GM12878 (cell line): ENCODE data around the gene TDRD12. TPM values are rescaled to one million over a fixed set of nuclear protein-coding genes. Genes with fewer than 3 reads are reported as not detected.

Experiments used
- ATAC-seq: fragments of 200-7000 bp; cut with Tn5 transposase; 3 replicates; pipeline ENCODE4 v1.9.1; 2020; ENCODE audit warnings: mild to moderate bottlenecking, moderate library complexity
- BruUV-seq: library from RNA; stranded (reverse); fragments of 400-500 nt; replicated peaks from 2 replicates; lab custom pipeline; 2021; lab: Mats Ljungman, UMichigan
- CTCF ChIA-PET: fragments of 300-600 bp; sonication (Branson Sonifier 250); formaldehyde crosslinking; extraction: SDS; loops from one replicate; lab custom pipeline; 2021; ENCODE audit warnings: inconsistent platforms; lab: Yijun Ruan, JAX
- POLR2A ChIA-PET: fragments of 350-600 bp; formaldehyde crosslinking; extraction: SDS; loops from one replicate; lab custom pipeline; 2021; ENCODE audit warnings: inconsistent platforms; lab: Charles Lee
- RAD21 ChIA-PET: fragments of 300-600 bp; sonication (Branson Sonifier 250); formaldehyde crosslinking; loops from one replicate; lab custom pipeline; 2023; ENCODE audit warnings: antibody characterized with exemption; ENCODE audit not compliant: unreplicated experiment; lab: Charles Lee
- SMC1A ChIA-PET: fragments of 300-600 bp; sonication (Branson Sonifier 250); formaldehyde crosslinking; loops from one replicate; lab custom pipeline; 2023; ENCODE audit not compliant: unreplicated experiment, uncharacterized antibody; lab: Charles Lee
- DNase-seq: peaks from one replicate; pipeline ENCODE4 v3.0.0-alpha.2; 2011; ENCODE audit warnings: low read depth, low spot score
- FAIRE-seq: peaks from 3 replicates; lab custom pipeline; 2011; peaks lifted over from hg19 to GRCh38; lab: Jason Lieb, UNC
- H2AFZ ChIP-seq: 2 replicates; pipeline ENCODE4 v1.6.0; 2011; ENCODE audit warnings: low read depth, low read length, control low read depth; ENCODE audit not compliant: control insufficient read depth
- H3K27ac ChIP-seq: 2 replicates; pipeline ENCODE4 v1.5.1; 2011; ENCODE audit warnings: control low read depth; ENCODE audit not compliant: control insufficient read depth, insufficient read depth
- H3K27me3 ChIP-seq, 2 experiments: replicated peaks in 1 of 2; 2 replicates each; pipeline versions ENCODE4 v1.6.0 to v1.6.1; 2011; ENCODE audit warnings: low read length in 1 of 2; ENCODE audit not compliant: control insufficient read depth in 2 of 2, insufficient read depth in 2 of 2
- H3K36me3 ChIP-seq, 2 experiments: 2 replicates each; pipeline ENCODE4 v1.5.1; 2011; ENCODE audit warnings: low read length in 1 of 2; ENCODE audit not compliant: control insufficient read depth in 2 of 2, insufficient read depth in 2 of 2
- H3K4me1 ChIP-seq: 2 replicates; pipeline ENCODE4 v1.6.1; 2011; ENCODE audit warnings: mild to moderate bottlenecking, low read length, moderate library complexity, mixed read lengths; ENCODE audit not compliant: control insufficient read depth, insufficient read depth
- H3K4me2 ChIP-seq: 2 replicates; pipeline ENCODE4 v1.6.0; 2011; ENCODE audit warnings: control low read depth; ENCODE audit not compliant: control insufficient read depth, insufficient read depth
- H3K4me3 ChIP-seq: fragments of 200-600 bp; sonication (generic); 2 replicates; pipeline ENCODE4 v1.5.1; 2016
- H3K79me2 ChIP-seq: 2 replicates; pipeline ENCODE4 v1.6.0; 2011; ENCODE audit warnings: low read length; ENCODE audit not compliant: control insufficient read depth, insufficient read depth
- H3K9ac ChIP-seq: 2 replicates; pipeline ENCODE4 v1.8.0; 2011; ENCODE audit warnings: low read length, control low read depth, mixed read lengths; ENCODE audit not compliant: control insufficient read depth, insufficient read depth
- H3K9me3 ChIP-seq: replicated peaks from 3 replicates; pipeline ENCODE4 v1.5.1; 2011; ENCODE audit warnings: mild to moderate bottlenecking, low read length; ENCODE audit not compliant: control insufficient read depth, insufficient read depth
- H4K20me1 ChIP-seq: 2 replicates; pipeline ENCODE4 v1.6.0; 2011; ENCODE audit not compliant: control insufficient read depth, insufficient read depth
- BCL3 ChIP-seq: IDR thresholded peaks from 2 replicates; pipeline ENCODE4 v1.6.1; 2011; ENCODE audit warnings: borderline replicate concordance, low read depth, mild to moderate bottlenecking, moderate library complexity, low read length; ENCODE audit not compliant: insufficient read depth, poor library complexity, severe bottlenecking
- BHLHE40 ChIP-seq, 2 experiments: fragments of 450-650 bp in 1 of 2; IDR thresholded peaks; 2 replicates each; pipeline ENCODE4 v1.6.1; 2011 to 2017; ENCODE audit warnings: low read depth in 2 of 2, borderline replicate concordance in 1 of 2, improper control_type of control experiment in 1 of 2, low read length in 1 of 2, mild to moderate bottlenecking in 1 of 2
- CHD1 ChIP-seq: IDR thresholded peaks from 2 replicates; pipeline ENCODE4 v1.6.1; 2012; ENCODE audit warnings: low read depth, low read length, improper control_type of control experiment
- ESRRA ChIP-seq: IDR thresholded peaks from 2 replicates; pipeline ENCODE4 v1.6.1; 2012; ENCODE audit warnings: mild to moderate bottlenecking, low read length, improper control_type of control experiment
- ETV6 ChIP-seq, 2 experiments: fragments of 450-650 bp in 1 of 2; IDR thresholded peaks in 1 of 2; conservative IDR thresholded peaks in 1 of 2; 2 replicates each; pipeline ENCODE4 v1.6.1; 2014; ENCODE audit warnings: antibody characterized with exemption in 1 of 2, borderline replicate concordance in 1 of 2, low read depth in 1 of 2, mild to moderate bottlenecking in 1 of 2, moderate library complexity in 1 of 2
- FOS ChIP-seq: IDR thresholded peaks from 3 replicates; pipeline ENCODE4 v1.6.1; 2011; ENCODE audit warnings: borderline replicate concordance; ENCODE audit not compliant: insufficient read length; ENCODE audit errors: extremely low read depth
- GABPA ChIP-seq: IDR thresholded peaks from 2 replicates; pipeline ENCODE4 v1.6.1; 2014; ENCODE audit warnings: antibody characterized with exemption, low read depth, mild to moderate bottlenecking, inconsistent platforms
- JUNB ChIP-seq: IDR thresholded peaks from 2 replicates; pipeline ENCODE4 v1.6.1; 2016; ENCODE audit warnings: antibody characterized with exemption, mild to moderate bottlenecking
- MEF2A ChIP-seq: IDR thresholded peaks from 2 replicates; pipeline ENCODE4 v1.6.1; 2011; ENCODE audit warnings: low read depth, mild to moderate bottlenecking, low read length, moderate library complexity; ENCODE audit not compliant: insufficient read depth
- MLLT1 ChIP-seq: fragments of 450-650 bp; IDR thresholded peaks from 2 replicates; pipeline ENCODE4 v1.6.1; 2016; ENCODE audit warnings: mild to moderate bottlenecking
- MXI1 ChIP-seq: fragments of 150-350 bp; IDR thresholded peaks from 2 replicates; pipeline ENCODE4 v1.6.1; 2011; ENCODE audit warnings: low read depth, mild to moderate bottlenecking, inconsistent platforms, low read length, improper control_type of control experiment
- PAX8 ChIP-seq: fragments of 450-650 bp; IDR thresholded peaks from 2 replicates; pipeline ENCODE4 v1.6.1; 2017; ENCODE audit warnings: mild to moderate bottlenecking, moderate library complexity
- POU2F2 ChIP-seq: IDR thresholded peaks from 3 replicates; pipeline ENCODE4 v1.6.1; 2011; ENCODE audit warnings: low read depth, mild to moderate bottlenecking, low read length, borderline replicate concordance
- SPI1 ChIP-seq: IDR thresholded peaks from 2 replicates; pipeline ENCODE4 v1.6.1; 2011; ENCODE audit warnings: low read depth, mild to moderate bottlenecking, low read length, moderate library complexity, borderline replicate concordance; ENCODE audit not compliant: insufficient read depth
- SUZ12 ChIP-seq: fragments of 200-600 bp; sonication (generic); IDR thresholded peaks from one replicate; pipeline ENCODE4 v1.6.1; 2018; ENCODE audit warnings: antibody characterized with exemption, mild to moderate bottlenecking; ENCODE audit not compliant: unreplicated experiment
- TCF3 ChIP-seq: IDR thresholded peaks from 2 replicates; pipeline ENCODE4 v1.6.1; 2012; ENCODE audit warnings: low read depth, mild to moderate bottlenecking, low read length, borderline replicate concordance; ENCODE audit not compliant: insufficient read depth
- WGBS: methylation state at CpG from one replicate; pipeline ENCODE4 v1.1.6; 2016; ENCODE audit warnings: low lambda C conversion rate; ENCODE audit not compliant: insufficient replicate concordance, insufficient coverage; ENCODE audit errors: missing lambda C conversion rate; 5-methylcytosine and 5-hydroxymethylcytosine counted together
- in situ Hi-C: fragments of 300-500 bp; cut with MboI; formaldehyde crosslinking; loops from 9 replicates; pipeline ENCODE4 v1.14.3; 2018; ENCODE audit warnings: mixed read lengths
- intact Hi-C: fragments of 100-400 bp; cut with micrococcal nuclease; formaldehyde crosslinking; loops from one replicate; pipeline ENCODE4 v1.14.2; 2022; ENCODE audit not compliant: unreplicated experiment
- polyA plus RNA-seq, 11 experiments: library from polyadenylated mRNA; depleted of rRNA in 4 of 11; unstranded in 6 of 11; stranded (reverse) in 5 of 11; fragments of >200 nt; fragmentation: Nextera tagmentation in 4 of 11; fragmentation: Illumina TruSeq in 1 of 11; extraction: Ambion mirVana in 4 of 11; extraction: Trizol in 1 of 11; gene quantifications; 1 replicate in 1 of 11; 2 replicates in 10 of 11; pipeline versions ENCODE4 v1.2.1 to v1.2.3, GENCODE V29; 2011 to 2016; ENCODE audit warnings: inconsistent platforms in 2 of 11, missing spikeins in 2 of 11, low read depth in 1 of 11
- total RNA-seq, 4 experiments: library from RNA; depleted of rRNA in 3 of 4; stranded (reverse); fragments of >200 nt in 3 of 4; fragmentation: Illumina TruSeq in 1 of 4; extraction: Trizol in 1 of 4; gene quantifications; 2 replicates each; pipeline versions ENCODE4 v1.2.1 to v1.2.3, GENCODE V29; 2013 to 2021

Gene TDRD12
- total and polyA plus RNA-seq, 10 of the 15 experiments (the other 5 are each of a cell fraction or from before 2014, with no cell fraction given) = 0.08 to 0.15 TPM; not detected in 8

GRCh38 chr19:32830231-32831014 lies 110.9 kb downstream of the TDRD12 start:
- no peaks in the 10 kb centered on the region for H3K4me1 ChIP-seq
- in situ Hi-C loops (no loop called here), intact Hi-C loops (no loop called here)
- H3K4me2 ChIP-seq = no peak overlapping the region
- H2AFZ ChIP-seq = no peak overlapping the region
- no peak overlapping the region for H3K27ac ChIP-seq
- 33% methylated on average over 8 of the region's 8 CpGs for WGBS
- 0 out of 3 replicates have a peak, but pooled peaks have one; percentile 32 for ATAC-seq
- RAD21 ChIA-PET = no interaction called here
- H3K9ac ChIP-seq = no peak overlapping the region
- BruUV-seq = no TSS peak
- no peaks in the 10 kb centered on the region for H4K20me1 ChIP-seq
- TF ChIP-seq POU2F2 (no peak), MLLT1 (no peak), MEF2A (0 out of 2 replicates have a peak, but pooled peaks have one; percentile 10), TCF3 (no peak), PAX8 (no peak), ETV6 (conservative IDR thresholded peaks at IDR 0.05 in 1 of 2, IDR thresholded peaks at IDR 0.05 in 1 of 2; ENCODE audit: borderline replicate concordance in 1 of 2, low read depth in 1 of 2) (no peak), BCL3 (no peak), SUZ12 (no peak), BHLHE40 (IDR thresholded peaks at IDR 0.05; ENCODE audit: borderline replicate concordance in 1 of 2, low read depth in 2 of 2, low read length in 1 of 2) (no peak), SPI1 (peak; percentile 67), JUNB (no peak), MXI1 (no peak), CHD1 (no peak), GABPA (no peak), ESRRA (no peak), FOS (no peak)
- no peaks in the 10 kb centered on the region for H3K9me3 ChIP-seq
- H3K27me3 ChIP-seq = no peaks in the 10 kb centered on the region
- FAIRE-seq = no peak
- no peaks in the 10 kb centered on the region for H3K36me3 ChIP-seq
- CTCF ChIA-PET = no interaction called here
- no peak for DNase-seq
- POLR2A ChIA-PET = no interaction called here
- no peaks in the 10 kb centered on the region for H3K79me2 ChIP-seq
- SMC1A ChIA-PET = no interaction called here
- no peak overlapping the region for H3K4me3 ChIP-seq
